SH-SY5Y (cell line): ENCODE results near the gene RXFP4.

Experiments
- GATA2 ChIP-seq: IDR thresholded peaks from 2 replicates; pipeline ENCODE4 v1.6.1; 2011; ENCODE audit warnings: mild to moderate bottlenecking, low read depth, low read length
- GATA3 ChIP-seq: IDR thresholded peaks from 2 replicates; pipeline ENCODE4 v1.6.1; 2011; ENCODE audit warnings: low read depth, mild to moderate bottlenecking, low read length, moderate library complexity

Gene RXFP4

DNA sequence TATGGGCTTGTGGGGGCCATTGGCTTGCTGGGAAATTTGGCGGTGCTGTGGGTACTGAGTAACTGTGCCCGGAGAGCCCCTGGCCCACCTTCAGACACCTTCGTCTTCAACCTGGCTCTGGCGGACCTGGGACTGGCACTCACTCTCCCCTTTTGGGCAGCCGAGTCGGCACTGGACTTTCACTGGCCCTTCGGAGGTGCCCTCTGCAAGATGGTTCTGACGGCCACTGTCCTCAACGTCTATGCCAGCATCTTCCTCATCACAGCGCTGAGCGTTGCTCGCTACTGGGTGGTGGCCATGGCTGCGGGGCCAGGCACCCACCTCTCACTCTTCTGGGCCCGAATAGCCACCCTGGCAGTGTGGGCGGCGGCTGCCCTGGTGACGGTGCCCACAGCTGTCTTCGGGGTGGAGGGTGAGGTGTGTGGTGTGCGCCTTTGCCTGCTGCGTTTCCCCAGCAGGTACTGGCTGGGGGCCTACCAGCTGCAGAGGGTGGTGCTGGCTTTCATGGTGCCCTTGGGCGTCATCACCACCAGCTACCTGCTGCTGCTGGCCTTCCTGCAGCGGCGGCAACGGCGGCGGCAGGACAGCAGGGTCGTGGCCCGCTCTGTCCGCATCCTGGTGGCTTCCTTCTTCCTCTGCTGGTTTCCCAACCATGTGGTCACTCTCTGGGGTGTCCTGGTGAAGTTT lies 550 bp downstream of the RXFP4 start:
- no peak for TF ChIP-seq GATA3
- no peak for TF ChIP-seq GATA2

DNA sequence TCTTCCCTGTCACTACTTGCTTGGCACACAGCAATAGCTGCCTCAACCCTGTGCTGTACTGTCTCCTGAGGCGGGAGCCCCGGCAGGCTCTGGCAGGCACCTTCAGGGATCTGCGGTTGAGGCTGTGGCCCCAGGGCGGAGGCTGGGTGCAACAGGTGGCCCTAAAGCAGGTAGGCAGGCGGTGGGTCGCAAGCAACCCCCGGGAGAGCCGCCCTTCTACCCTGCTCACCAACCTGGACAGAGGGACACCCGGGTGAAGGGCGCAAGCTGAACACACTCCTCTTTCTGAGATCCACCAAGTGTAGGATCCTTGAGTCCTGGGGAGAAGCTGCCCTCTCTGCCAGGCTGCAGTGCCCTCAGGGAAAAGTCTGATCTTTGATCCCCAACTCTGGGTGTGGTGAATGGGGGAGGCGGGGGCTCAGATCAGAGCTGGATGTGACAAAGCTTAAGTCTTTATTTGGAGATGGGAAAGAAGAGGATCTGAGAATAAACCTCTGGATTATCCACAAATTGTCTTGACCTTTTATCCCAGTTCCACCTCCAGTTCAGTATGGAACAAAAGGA lies 1.2 kb downstream of the RXFP4 start:
- TF ChIP-seq GATA3: no peak
- no peak for TF ChIP-seq GATA2

DNA sequence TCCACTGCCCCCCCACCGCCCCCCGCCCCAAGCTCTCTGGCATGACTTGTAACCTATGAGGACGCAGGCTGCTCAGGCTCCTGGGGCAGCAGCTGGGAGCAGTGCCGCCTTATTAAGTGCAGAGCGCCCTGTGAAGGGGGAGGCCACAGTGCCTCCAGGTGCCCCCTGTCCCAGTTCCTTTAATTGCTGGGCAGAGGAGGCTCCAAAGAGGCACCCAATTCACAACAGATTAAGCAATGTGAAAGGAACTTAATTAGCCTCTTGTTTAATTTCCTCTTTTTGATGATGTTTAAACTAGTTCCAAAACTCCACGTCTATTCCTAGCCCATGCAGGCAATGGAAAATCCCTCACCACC lies 3.0 kb downstream of the RXFP4 start:
- TF ChIP-seq GATA3 (no peak), GATA2 (no peak)

DNA sequence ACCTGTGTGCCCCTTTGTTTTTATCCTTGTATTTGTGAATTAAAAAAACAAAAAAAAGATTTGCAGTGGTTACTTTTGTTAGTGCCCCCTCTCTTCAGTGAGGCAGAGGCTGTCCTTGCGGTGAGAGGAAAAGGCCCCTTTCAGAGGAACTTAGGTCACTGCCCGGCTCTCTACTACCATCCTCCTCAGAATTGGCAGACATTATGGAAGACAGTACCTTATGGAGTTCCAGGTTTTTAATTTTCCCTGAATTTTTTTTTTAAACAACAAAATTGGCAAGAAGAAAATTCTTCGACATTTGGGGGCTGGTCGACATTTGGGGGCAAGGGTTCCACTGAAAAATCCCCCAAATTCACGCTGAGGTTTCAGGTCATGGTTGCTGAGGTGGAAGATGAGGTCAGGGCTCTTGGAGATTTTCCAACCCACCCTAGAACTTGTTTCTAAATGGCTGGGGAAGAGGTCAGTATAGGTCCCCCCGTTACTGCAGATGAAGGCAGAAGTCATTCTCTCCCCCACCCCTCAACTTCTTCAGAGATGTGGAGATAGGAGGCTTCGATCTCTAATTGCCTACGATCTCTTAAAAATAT lies 5.3 kb downstream of the RXFP4 start:
- TF ChIP-seq GATA2 (no peak), GATA3 (no peak)

DNA sequence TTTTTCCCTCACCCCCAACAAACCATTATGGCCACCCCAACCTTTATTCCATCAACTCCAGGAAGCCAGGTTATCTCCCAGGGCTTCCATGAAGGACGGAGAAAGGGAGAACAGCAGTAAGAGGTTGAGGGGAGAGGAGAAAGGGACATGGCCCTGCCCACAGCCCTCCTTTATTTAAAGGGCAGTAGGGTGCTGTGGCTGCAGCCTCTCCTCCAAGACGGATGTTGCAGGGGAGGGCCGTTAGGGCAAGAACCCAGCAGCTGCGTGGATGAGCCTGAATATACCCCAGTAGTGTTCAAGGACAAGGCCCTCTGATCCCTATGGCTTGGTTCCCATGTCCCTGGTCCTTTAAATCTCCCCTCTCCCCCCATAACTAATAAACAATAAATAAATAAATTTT lies 5.9 kb downstream of the RXFP4 start:
- TF ChIP-seq GATA2 (no peak), GATA3 (no peak)

DNA sequence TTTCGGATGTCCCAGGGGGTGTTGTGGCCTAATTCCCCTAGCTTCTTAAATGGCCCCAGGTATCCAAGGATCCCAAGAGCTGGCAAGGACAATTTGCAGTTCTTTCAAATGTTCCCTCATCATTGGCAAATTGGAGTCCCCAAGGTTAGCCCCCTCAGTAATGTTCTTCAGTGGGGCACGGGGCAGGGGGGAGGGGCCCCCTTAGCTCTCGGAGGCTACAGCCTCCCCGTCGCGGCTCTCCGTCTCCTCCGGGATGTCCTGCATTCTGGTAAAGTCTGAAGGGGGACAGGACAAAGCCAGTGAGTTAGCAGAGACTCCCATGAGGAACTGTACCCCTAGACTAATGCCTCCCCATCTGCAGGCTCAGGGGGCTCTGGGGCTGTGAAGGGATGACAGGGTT lies 6.3 kb downstream of the RXFP4 start:
- no peak for TF ChIP-seq GATA3
- no peak for TF ChIP-seq GATA2

DNA sequence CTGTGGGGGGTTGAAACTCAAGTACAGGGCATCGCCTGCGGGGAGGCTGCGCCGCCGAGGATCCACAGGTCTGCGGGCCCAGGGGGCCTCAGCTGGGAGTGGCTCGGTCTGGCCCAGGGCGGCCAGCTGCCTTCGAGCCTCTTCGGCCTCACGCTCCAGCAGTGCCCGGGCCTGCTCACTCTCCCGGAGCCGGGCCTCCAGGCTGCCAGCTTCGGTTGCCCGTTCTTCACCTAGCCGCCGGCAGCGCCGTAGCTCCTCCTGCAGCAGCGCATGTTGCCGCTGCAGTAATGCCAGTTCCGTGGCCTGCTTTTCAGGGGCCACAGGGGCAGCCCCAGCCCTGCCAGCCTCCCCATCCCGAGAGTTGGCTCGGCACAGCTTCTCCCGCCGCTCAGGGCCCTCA lies 9.4 kb downstream of the RXFP4 start:
- TF ChIP-seq GATA3 (no peak), GATA2 (no peak)

DNA sequence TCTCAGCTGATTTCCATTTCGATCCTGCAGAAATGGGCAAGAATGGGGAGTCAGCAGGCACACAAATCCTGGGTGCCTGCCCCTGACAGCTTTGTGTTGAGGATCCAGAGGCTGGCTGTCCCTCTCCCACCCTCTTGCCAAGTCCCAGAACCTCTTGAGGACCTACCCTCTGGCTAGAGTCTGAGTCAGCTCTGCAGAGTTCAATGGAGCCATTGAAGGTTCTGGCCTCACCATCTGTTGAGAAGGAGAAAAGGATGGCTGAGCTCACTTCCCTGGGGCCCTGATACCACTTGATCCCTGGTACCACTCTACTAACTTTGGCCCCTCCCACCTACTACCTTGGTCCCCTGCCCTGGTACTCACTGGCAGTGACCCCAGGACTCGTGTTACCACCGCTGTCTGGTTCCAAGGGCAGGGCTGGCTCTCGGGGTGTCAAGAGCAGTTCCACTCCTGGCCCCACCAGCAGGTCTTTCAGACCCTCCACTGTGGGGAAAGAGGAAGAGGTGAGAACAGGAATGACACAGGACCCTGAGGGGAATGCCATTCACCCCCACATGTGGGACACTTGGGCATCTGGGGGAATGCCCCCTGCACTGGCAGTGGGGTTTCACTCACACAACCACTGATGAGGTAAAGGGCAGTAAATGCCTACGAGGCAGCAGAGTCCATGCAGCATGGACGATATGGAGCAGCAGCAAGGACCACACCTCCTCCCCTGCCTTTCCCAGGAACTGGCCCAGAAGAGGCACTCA lies 10.5 kb downstream of the RXFP4 start:
- TF ChIP-seq GATA3: no peak
- TF ChIP-seq GATA2: no peak

DNA sequence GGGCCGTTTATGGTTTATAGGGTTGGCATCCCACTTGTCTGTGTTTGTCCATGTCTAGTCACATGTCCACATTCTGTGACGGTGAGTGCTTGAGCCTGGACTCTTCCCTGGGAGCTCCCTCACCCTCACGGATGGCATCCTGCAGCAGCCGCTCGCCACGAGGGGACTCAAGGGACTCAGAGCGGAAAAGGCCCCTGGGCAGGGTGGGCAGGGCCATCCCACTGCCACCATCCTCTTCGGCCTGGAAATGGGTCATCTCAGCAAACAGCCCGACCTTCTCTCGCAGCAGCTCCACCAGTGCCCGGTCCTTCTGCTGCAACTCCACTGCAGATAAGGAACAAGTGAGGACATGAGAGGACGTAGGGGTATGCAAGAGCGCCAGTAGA lies 11.1 kb downstream of the RXFP4 start:
- TF ChIP-seq GATA2: no peak
- no peak for TF ChIP-seq GATA3

DNA sequence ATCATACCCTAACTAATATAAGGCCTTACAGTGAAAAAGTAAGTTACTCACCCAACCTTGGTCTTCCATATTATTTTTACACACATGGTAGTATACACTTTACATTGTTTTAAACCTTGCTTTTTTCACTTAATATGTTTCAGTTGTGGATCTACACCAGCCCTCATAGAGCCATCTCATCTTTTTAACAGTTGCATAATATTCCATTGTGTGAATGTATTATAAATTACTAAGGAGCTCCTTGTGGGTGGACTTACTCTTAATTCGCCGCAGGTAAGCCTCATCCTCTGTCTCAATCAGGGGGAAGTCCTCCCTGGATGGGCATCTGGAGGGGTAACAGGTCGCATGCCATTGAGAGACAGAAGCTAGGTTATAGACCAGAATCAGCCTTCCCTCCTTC lies 13.2 kb downstream of the RXFP4 start:
- no peak for TF ChIP-seq GATA3
- TF ChIP-seq GATA2: no peak

DNA sequence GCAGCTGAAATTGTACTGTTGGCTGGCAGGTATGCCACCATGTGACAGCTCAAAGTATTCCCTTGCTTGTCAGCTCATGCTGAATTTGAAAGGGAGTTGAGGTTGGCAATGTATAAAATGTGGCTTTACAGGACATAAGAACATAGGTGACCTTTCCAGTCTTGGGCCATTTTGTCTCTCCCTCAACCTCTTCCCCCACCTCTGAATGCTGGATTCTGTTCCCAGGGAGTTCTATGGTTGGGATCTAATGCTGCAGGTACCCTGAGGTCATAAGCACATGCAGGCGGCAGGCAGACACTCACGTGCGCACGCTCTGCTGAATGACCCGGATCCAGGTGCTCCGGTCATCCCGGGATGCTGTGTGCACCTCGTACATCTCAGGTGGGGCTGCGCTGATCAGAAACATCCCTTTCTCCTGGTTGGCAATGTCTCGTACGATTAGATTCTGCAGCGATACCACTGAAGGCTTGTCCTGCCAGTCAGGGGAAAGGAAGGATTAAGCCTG lies 16.0 kb downstream of the RXFP4 start:
- TF ChIP-seq GATA3 (no peak), GATA2 (no peak)

DNA sequence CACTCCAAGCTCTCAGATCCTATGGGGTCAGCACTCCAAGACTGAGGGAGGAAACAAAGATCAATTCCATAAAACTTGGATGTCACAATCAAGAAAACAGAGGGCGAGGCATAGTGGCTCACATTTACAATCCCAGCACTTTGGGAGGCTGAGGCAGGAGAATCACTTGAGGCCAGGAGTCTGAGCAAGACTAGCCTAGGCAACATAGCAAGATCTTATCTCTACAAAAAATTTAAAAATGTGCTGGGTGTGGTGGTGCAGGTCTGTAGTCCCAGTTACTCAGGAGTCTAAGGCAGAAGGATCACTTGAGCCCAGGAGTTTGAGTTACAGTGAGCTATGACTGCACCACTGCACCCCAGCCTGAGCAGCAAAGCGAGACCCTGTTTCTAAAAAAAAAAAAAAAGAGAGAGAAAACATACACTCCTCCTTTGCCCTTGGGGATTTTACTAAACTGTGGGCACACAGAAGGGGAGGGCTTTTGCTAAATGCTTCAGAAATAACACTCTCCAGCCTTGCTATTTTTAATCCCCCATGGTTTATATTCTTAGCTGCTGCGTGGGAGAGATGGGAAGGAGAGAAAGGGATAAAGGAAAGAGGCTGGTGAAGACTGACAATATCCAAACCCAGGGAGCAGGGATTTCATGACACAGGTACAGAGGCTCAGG lies 18.8 kb downstream of the RXFP4 start:
- TF ChIP-seq GATA2: 0 out of 2 replicates have a peak, but pooled peaks have one; percentile 7
- no peak for TF ChIP-seq GATA3

DNA sequence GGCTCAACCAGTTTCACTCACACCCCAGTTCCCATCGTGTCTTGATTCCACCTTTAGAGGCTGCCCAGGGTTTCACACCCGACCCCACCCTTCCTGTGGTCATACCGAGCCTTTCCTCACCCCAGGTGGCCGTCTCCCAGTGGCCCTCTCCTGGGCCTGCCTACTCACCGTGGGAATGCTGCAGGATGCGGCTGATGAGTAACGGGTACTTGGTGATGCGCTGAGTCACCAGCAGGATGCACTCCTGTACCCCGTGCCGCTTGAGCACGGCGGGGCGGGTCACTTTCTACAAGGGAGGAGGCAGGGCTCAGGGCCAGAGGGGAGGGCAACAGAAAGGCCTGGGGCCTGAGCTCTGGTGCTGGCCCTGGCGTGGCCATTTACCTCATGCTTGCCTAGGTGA lies 20.5 kb downstream of the RXFP4 start:
- no peak for TF ChIP-seq GATA3
- no peak for TF ChIP-seq GATA2

DNA sequence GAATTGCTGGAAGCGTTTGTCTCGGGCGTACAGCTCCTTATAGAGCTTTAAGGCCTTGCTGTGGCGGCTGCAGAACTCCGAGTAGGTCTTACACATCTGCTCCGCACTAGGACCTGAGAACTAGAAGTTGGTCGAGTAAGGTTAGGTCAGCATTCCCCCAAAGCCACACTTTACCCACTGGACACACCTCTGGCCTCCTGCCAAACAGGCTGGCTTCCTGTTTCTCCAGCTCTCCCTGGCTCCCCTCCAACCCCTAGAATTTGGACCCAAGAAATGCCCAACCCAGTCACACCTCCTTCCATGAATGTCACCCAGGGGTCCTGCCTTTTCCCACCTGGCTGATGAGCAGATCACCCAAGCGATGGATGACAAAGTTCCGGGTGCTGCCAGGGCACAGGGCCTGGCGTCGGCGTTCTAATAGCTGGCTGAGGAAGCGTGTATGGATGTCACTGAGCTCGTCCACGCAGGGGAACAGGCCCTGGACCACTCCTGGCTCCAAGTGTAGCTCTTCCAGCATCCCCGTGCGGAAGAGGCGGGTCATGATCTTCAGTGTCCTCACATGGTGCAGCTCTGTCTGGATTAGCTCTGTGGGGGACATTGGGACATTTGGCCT lies 21.3 kb downstream of the RXFP4 start:
- no peak for TF ChIP-seq GATA3
- no peak for TF ChIP-seq GATA2
